COLO668 (cell line): ENCODE data around the gene SLC6A9.

Source experiments
- DNase-seq: peaks from one replicate; lab custom pipeline; 2025; ENCODE audit not compliant: unreplicated experiment; lab: John Stamatoyannopoulos, UW

The SLC6A9 gene

DNA sequence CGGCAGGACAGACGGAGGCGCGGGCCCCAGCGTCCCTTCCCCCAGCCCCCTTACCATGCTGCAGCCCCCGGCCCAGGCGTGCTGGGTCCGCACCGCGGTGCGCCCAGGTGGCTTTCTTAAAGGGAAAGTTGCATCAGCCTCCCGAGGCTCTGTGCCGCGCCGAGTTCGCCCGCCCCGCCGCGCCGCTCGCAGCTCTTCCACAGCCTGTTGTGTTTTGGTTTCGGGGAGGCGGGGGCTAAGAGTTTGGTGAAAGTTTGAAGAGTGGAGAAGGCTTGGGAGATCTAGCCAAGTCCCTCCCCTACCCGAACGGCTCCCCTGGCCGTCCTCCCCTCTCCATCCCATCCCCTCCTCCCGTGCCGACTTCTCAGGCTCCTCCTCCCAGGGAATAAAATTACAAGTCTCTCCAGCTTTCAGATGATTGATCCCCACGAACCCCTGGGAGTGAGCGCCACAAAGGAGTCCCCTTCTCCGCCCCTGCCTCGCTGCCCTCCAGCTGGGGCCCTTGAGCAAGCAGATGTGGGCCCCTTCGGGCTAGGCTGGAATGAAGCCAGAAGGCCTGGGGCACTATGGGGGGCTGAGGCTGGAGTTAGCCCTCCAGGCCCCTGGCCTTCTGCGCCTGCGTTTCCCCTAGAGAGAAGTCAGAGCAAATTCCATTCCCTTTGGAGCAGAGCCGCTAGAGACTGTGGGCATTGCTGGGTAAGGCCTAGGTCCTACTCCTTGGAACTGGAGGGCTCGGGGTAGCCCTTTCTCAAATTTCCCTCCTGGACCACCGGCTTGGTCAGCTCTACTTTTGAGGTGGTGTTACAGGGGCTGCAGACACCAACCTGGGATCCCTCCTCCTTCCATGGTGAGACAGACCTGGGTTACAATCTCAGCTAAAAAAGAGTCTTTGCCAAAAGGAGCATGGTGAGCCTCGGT lies at the start of gene SLC6A9:
TSS of gene SLC6A9 (minus strand) at position 211 of the 918 bp plus-strand sequence. CDS start 7,185 bp downstream, outside the sequence.
- peak; percentile 66 for DNase-seq

- no peak for DNase-seq
These were observed 48.3 kb upstream of the SLC6A9 start for GRCh38 chr1:44079566-44079965.

DNA sequence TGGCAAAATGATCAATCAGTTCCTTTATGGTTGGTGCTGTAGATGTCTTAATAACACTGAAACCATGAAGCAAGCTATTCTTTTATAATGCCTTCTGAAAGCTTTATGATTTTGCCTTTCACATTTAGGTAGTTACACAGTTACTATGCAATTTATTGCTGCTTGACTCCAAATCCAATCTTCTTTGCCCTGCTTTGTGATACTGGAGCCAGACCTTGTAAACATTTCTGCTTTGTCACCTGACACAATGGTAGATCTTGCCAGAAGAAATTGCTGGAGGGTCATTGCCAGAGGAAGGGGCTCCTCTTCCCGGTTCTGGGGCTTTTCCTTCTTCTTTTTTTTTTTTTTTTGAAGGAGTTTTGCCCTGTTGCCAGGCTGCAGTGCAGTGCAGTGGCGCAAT lies 46.8 kb upstream of the SLC6A9 start:
- no peak for DNase-seq

DNA sequence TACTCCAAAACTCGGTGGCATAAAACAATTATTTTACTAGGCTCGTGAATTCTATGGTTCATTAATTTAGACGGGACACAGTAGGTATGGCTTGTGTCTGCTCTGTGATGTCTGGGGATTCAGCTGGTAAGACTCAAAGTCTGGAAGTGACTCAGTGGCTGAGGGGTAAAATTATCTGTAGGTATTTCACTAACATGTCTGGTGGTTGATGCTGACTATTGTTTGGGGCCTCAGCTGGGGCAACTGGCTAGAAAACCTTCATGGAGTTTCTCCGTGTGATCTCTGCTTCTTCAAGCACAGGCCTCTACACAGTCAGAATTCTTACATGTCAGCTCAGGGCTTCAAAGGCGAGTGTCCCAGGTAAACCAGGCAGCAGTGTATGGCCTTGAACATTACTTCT lies 46.2 kb upstream of the SLC6A9 start:
- no peak for DNase-seq

GRCh38 chr1:44076066-44076465 lies 44.8 kb upstream of the SLC6A9 start:
- DNase-seq = no peak

DNA sequence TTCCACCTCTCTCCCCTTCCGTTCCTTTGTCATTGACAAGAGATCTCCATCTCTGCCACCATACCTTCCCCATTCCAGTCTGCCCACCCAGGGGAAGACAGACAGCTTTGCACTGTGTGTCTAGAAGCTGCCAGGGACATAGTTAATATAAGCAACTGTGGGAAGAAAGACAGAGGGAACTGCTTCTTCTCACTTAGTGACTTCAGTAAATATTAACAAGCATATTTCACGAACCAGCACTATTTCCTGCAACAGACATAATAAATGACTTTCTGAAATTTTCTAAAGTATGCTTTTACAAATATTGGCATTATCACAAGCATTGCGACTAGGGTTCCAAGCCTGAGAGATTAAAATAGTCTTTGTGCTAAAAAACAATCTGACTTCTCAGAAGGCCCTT lies 43.2 kb upstream of the SLC6A9 start:
- no peak for DNase-seq

DNA sequence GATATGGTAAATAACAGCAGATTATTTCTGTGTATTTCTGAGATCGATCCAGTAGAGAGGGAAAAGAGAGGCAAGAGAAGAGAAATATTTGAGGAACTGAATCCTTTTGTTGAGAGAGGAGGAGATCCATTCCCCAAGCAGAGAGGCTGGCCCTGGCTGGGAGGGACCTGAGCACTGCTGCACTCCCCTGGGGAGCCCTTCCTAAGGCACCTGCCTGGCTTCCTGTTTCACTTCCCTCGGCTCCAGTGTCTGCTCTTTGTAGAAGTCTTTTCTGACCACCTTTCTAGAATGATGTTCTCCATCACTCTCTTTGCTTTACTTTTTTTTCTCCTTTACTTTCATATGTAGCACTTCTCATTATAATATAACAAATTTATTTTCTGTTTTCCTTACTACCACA lies 42.3 kb upstream of the SLC6A9 start:
- no peak for DNase-seq

- DNase-seq = no peak
These were observed 41.6 kb upstream of the SLC6A9 start for GRCh38 chr1:44072821-44073220.

DNA sequence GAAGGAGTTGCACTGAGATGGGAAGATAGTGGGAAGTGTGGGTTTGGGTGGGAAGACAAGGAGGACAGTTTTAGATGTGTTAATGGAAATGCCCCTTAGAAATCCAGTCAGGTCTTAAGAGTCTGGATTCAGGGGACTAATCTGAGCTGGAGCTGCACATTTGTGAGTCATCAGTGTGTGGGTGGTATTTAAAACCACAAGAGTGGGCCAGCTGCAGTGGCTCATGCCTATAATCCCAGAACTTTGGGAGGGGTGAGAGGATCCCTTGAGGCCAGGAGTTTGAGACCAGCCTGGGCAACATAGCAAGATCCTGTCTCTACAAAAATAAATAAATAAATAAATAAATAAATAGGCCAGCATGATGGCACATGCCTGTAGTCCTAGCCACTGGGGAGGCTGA lies 40.9 kb upstream of the SLC6A9 start:
- no peak for DNase-seq

- DNase-seq = no peak
These were observed 40.2 kb upstream of the SLC6A9 start for GRCh38 chr1:44071461-44071860.

- DNase-seq = no peak
These were observed 37.2 kb upstream of the SLC6A9 start for GRCh38 chr1:44068442-44068921.

- DNase-seq = no peak
These were observed 36.3 kb upstream of the SLC6A9 start for GRCh38 chr1:44067266-44068250.

DNA sequence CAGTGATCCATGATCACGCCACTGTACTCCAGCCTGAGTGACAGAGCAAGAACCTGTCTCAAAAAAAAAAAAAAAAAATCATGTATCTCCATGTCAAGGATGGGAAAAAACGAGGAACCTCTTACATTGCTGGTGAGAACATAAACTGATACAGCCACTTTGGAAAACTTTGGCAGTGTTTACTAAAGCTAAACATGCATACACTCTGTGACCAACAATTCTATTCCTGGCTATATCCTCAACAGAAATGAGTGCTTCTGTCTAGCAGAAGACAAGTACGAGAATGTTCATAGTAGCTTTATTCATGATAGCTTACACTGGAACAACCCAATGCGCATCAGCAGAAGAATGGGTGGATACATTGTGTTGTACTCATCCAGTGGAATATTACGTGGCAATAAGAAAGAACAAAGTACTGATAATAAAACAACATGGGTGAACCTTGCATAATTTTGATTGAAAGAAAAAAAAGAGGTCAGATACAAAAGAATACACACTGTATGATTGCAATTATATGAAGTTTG lies 31.5 kb upstream of the SLC6A9 start:
- DNase-seq = no peak

- DNase-seq = no peak
These were observed 30.6 kb upstream of the SLC6A9 start for GRCh38 chr1:44061857-44062256.

- DNase-seq = no peak
These were observed 29.6 kb upstream of the SLC6A9 start for GRCh38 chr1:44060830-44061267.

GRCh38 chr1:44059664-44060355 lies 28.5 kb upstream of the SLC6A9 start:
- DNase-seq = no peak

DNA sequence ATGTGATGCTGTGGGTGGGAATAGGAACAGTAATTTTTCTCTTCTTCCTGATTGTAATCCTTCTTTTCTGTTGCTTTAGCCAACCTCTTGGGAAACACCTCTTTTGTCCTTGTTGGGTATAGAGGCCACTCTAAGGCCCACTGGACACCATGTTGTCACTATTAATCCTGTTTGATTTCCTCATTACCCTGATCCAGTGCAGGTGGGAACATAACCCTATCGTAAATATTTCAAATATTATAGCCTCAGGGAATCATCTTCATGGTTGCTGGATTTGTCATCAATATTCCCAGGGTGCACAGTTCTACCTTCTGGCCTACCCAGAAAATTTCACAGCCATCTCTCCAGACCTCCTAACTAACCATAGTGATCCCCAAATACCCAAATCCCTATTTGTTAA lies 27.9 kb upstream of the SLC6A9 start:
- no peak for DNase-seq

GRCh38 chr1:44057293-44057692 lies 26.0 kb upstream of the SLC6A9 start:
- DNase-seq = no peak

DNA sequence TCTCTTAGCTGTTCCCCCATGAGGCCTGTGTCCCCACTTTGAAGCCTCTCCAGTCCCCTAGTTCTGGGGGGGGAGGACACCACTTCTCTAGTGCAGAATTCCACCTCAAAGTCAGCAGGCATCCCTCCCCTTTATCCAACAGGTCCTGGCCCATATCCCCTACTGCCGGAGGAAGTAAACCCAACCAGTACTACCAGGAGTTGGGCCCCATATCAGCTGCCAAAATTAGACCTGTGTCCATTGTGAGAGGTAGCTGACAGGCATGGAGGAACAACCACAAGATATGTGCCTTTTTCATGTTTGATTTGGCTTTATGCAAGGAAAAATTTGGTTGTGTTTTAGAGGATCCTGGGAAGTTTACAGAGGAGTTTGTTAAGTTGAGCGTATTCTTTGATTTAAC lies 22.1 kb upstream of the SLC6A9 start:
- DNase-seq = no peak

GRCh38 chr1:44050261-44050660 lies 19.0 kb upstream of the SLC6A9 start:
- no peak for DNase-seq

DNA sequence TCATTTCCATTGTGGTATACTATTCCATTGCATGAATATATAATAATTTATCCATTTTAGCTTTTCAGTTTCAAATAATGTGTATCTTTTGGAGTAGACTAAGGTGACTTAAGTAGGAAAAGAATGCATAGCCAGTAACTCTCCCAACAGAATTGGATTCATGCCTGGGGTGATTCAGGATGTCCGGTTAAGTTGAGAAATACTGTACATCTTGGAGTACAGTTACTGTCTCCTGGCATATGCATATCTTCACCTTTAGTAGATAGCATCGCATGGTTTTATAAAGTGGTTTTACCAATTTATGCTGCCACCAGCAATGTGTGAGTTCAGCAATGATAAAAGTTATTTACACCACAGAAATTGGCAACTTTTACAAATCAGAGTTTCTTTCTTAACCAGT lies 18.6 kb upstream of the SLC6A9 start:
- DNase-seq = no peak
